ENCODE results near the gene RNF220. TPM values are rescaled to one million over a fixed set of nuclear protein-coding genes. Genes with fewer than 3 reads are reported as not detected.
"Not testable (repeated sequence)": the region's sequence is repeated elsewhere in the genome, so short reads cannot be mapped to it uniquely, and the experiment has no call there.

RNF220 gene
- total and polyA plus RNA-seq, 7 experiments from 2014 or later, result 83.1 to 127 (median 95.9) TPM

DNA sequence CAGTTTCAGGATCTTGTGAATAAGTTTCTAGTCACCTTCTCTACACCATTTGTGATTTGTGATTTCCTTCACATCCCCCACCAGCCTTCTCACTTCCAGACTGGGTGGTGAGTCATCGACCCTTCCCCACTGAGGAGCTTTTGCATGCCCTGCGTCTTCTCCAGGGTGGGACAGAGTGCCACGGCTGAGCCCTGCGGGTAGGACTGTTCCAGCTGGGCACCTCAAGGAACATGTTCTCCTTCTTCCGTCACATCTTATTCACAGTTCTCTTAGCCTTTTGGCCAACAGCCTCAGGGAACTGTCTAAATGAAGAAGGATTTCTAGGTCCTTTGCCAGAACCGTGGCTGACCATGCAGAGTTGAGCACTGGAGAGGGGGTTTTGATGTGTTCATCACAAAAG, 152.7 kb downstream of the RNF220 start:
- no peak overlapping the region for H3K4me3 Mint-ChIP-seq
- intact Hi-C loops (cut with micrococcal nuclease), result no loop called here
- no peaks in the 10 kb centered on the region for H3K4me1 ChIP-seq (ENCODE audit: control insufficient read depth in 2 of 2, insufficient read depth in 2 of 2, low read length in 2 of 2)
- H3K27me3 Mint-ChIP-seq, result peaks cover 3 to 12% (median 5%) of the 10 kb centered on the region in 5 donors
- no peaks in the 10 kb centered on the region for H3K36me3 ChIP-seq (ENCODE audit: control insufficient read depth in 2 of 3, insufficient read depth in 3 of 3, low read length in 3 of 3)
- H3K27me3 ChIP-seq (ENCODE audit: control insufficient read depth in 2 of 2, insufficient read depth in 2 of 2, low read length in 2 of 2), result no peaks in the 10 kb centered on the region
- DNase-seq (no peak), ATAC-seq (no peak)
- CTCF ChIA-PET, result no interaction called here
- no peaks in the 10 kb centered on the region for H3K9me3 ChIP-seq (ENCODE audit: control insufficient read depth in 2 of 3, low read length in 3 of 3)
- H3K36me3 Mint-ChIP-seq, result no peaks in the 10 kb centered on the region
- H3K27ac Mint-ChIP-seq, result no peak overlapping the region
- H3K4me3 ChIP-seq (ENCODE audit: low read length), result no peak overlapping the region
- no peak overlapping the region for H3K27ac ChIP-seq (ENCODE audit: low read depth, low read length)
- H3K9me3 Mint-ChIP-seq, result no peaks in the 10 kb centered on the region
- POLR2A ChIA-PET, result no interaction called here
- peaks cover 0 to 5% (median 0%) of the 10 kb centered on the region in 7 donors for H3K4me1 Mint-ChIP-seq

DNA sequence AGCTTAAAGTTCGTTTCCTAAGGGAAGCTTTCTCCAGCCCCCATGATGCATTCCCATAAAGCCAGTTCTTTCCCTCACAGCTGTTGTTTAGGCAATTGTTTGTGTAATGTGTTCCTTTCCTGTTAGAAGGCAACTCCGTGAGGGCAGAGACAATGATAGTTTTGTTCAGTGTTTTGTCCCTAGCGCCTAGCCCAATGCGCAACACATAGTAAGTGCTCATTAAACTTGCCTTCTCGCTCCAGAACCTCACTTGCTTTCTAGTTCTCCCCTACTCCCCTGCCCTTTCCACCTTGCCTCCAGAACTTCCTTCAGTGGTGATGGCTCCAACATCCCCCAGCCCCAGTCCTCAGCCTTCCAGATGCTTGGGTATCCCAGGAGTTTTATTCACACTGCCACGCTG, 153.8 kb downstream of the RNF220 start:
- ChIA-PET POLR2A (no interaction called here), CTCF (interaction anchor here (1.7 kb wide), 1 partner anchor 9 kb away, joined by 5 read pairs; no protein-coding TSS in a partner anchor)
- Mint-ChIP-seq H3K9me3 (no peaks in the 10 kb centered on the region), H3K4me1 (peaks cover 0 to 5% (median 0%) of the 10 kb centered on the region in 7 donors), H3K27ac (no peak overlapping the region), H3K27me3 (peaks cover 0 to 12% (median 6%) of the 10 kb centered on the region in 5 donors), H3K36me3 (no peaks in the 10 kb centered on the region), H3K4me3 (no peak overlapping the region)
- DNase-seq, result no peak
- Histone ChIP-seq H3K27ac (ENCODE audit: low read depth, low read length) (no peak overlapping the region), H3K27me3 (ENCODE audit: control insufficient read depth in 2 of 2, insufficient read depth in 2 of 2, low read length in 2 of 2) (no peaks in the 10 kb centered on the region), H3K4me1 (ENCODE audit: control insufficient read depth in 2 of 2, insufficient read depth in 2 of 2, low read length in 2 of 2) (no peaks in the 10 kb centered on the region), H3K36me3 (ENCODE audit: control insufficient read depth in 2 of 3, insufficient read depth in 3 of 3, low read length in 3 of 3) (no peaks in the 10 kb centered on the region), H3K9me3 (ENCODE audit: control insufficient read depth in 2 of 3, low read length in 3 of 3) (no peaks in the 10 kb centered on the region), H3K4me3 (ENCODE audit: low read length) (no peak overlapping the region)
- intact Hi-C loops (cut with micrococcal nuclease), result no loop called here
- ATAC-seq, result no peak

DNA sequence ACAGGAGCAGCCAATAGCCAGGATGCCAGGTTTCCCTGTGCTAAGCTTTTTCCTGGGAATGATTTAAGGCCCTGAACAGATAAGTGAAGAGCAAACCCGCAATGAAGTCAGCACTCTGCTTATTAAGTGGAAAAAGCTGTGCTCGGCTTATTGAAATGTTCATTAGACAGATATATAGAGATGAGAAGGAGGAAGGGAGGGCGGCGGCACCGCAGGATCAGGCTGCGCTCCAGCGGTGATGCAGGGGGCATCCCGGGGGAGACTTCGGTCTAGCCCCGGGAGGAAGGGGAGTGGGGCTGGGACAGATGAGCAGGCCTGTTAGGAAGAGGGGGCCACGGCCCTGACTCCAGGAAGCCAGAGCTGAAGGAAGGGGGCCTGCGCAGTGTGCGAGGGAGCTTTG, 154.3 kb downstream of the RNF220 start:
- POLR2A ChIA-PET, result no interaction called here
- intact Hi-C loops (cut with micrococcal nuclease), result no loop called here
- no peak for ATAC-seq
- Mint-ChIP-seq H3K4me3 (no peak overlapping the region), H3K27ac (no peak overlapping the region), H3K9me3 (no peaks in the 10 kb centered on the region), H3K27me3 (peaks cover 0 to 12% (median 7%) of the 10 kb centered on the region in 5 donors), H3K36me3 (no peaks in the 10 kb centered on the region), H3K4me1 (peaks cover 0 to 5% (median 0%) of the 10 kb centered on the region in 7 donors)
- H3K4me3 ChIP-seq (ENCODE audit: low read length), result no peak overlapping the region
- H3K4me1 ChIP-seq (ENCODE audit: control insufficient read depth in 2 of 2, insufficient read depth in 2 of 2, low read length in 2 of 2), result no peaks in the 10 kb centered on the region
- H3K36me3 ChIP-seq (ENCODE audit: control insufficient read depth in 2 of 3, insufficient read depth in 3 of 3, low read length in 3 of 3), result no peaks in the 10 kb centered on the region
- DNase-seq, result no peak
- no peak overlapping the region for H3K27ac ChIP-seq (ENCODE audit: low read depth, low read length)
- no peaks in the 10 kb centered on the region for H3K27me3 ChIP-seq (ENCODE audit: control insufficient read depth in 2 of 2, insufficient read depth in 2 of 2, low read length in 2 of 2)
- H3K9me3 ChIP-seq (ENCODE audit: control insufficient read depth in 2 of 3, low read length in 3 of 3), result no peaks in the 10 kb centered on the region
- CTCF ChIA-PET, result interaction anchor here (1.7 kb wide), 1 partner anchor 9 kb away, joined by 5 read pairs; no protein-coding TSS in a partner anchor

DNA sequence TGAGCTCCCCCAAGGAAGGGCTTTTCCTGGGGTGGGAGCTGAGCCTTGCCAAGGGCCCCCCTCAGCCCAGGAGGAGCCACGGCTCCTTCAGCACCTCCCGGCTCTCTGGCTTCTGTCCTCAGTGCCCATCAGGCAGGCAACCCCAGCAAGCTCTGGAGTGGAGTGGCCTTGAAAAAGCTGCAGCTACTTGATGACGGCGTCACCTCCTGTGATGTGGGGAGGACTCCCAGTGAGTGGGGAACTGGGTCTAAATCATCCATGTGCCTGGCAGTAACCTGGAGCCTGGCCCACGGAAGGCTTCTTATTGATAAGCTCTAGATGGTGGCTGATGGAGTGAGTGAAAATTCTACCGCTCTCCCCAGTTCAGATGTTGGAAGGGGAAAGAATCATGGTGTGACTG, 154.9 kb downstream of the RNF220 start:
- no peak overlapping the region for H3K4me3 ChIP-seq (ENCODE audit: low read length)
- no peaks in the 10 kb centered on the region for H3K4me1 ChIP-seq (ENCODE audit: control insufficient read depth in 2 of 2, insufficient read depth in 2 of 2, low read length in 2 of 2)
- no peaks in the 10 kb centered on the region for H3K27me3 ChIP-seq (ENCODE audit: control insufficient read depth in 2 of 2, insufficient read depth in 2 of 2, low read length in 2 of 2)
- no peaks in the 10 kb centered on the region for H3K36me3 Mint-ChIP-seq
- CTCF ChIA-PET, result no interaction called here
- intact Hi-C loops (cut with micrococcal nuclease), result no loop called here
- no peak overlapping the region for H3K4me3 Mint-ChIP-seq
- no peaks in the 10 kb centered on the region for H3K9me3 ChIP-seq (ENCODE audit: control insufficient read depth in 2 of 3, low read length in 3 of 3)
- H3K36me3 ChIP-seq (ENCODE audit: control insufficient read depth in 2 of 3, insufficient read depth in 3 of 3, low read length in 3 of 3), result no peaks in the 10 kb centered on the region
- peaks cover 0 to 12% (median 9%) of the 10 kb centered on the region in 5 donors for H3K27me3 Mint-ChIP-seq
- ATAC-seq (no peak), DNase-seq (no peak)
- no peak overlapping the region for H3K27ac Mint-ChIP-seq
- H3K27ac ChIP-seq (ENCODE audit: low read depth, low read length), result no peak overlapping the region
- no peaks in the 10 kb centered on the region for H3K9me3 Mint-ChIP-seq
- POLR2A ChIA-PET, result no interaction called here
- peaks cover 0 to 5% (median 0%) of the 10 kb centered on the region in 7 donors for H3K4me1 Mint-ChIP-seq

DNA sequence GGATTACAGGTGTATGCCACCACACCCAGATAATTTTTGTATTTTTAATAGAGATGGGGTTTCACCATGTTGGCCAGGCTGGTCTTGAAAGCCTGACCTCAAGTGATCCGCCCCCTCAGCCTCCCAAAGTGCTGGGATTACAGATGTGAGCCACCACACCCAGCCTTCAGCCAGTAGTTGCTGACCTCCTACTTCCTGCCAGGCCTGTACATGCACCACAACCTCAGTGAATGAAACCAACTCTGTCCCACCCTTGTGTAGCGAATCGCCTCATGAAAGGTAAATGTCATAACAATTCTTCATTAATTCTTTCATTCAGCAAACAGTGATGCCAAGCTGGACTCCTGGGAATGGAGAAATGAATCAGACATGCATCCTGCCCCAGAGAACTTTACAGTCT, 155.6 kb downstream of the RNF220 start:
- POLR2A ChIA-PET; H3K4me3 ChIP-seq (ENCODE audit: low read length); H3K9me3 Mint-ChIP-seq; intact Hi-C loops (cut with micrococcal nuclease); H3K27me3 ChIP-seq (ENCODE audit: control insufficient read depth in 2 of 2, insufficient read depth in 2 of 2, low read length in 2 of 2); H3K36me3 Mint-ChIP-seq; H3K9me3 ChIP-seq (ENCODE audit: control insufficient read depth in 2 of 3, low read length in 3 of 3); CTCF ChIA-PET; H3K4me1 Mint-ChIP-seq; H3K36me3 ChIP-seq (ENCODE audit: control insufficient read depth in 2 of 3, insufficient read depth in 3 of 3, low read length in 3 of 3); ATAC-seq; H3K27ac Mint-ChIP-seq; H3K27ac ChIP-seq (ENCODE audit: low read depth, low read length); H3K4me1 ChIP-seq (ENCODE audit: control insufficient read depth in 2 of 2, insufficient read depth in 2 of 2, low read length in 2 of 2); H3K4me3 Mint-ChIP-seq; DNase-seq: not testable (repeated sequence)
- peaks cover 0 to 12% (median 8%) of the 10 kb centered on the region in 5 donors for H3K27me3 Mint-ChIP-seq

DNA sequence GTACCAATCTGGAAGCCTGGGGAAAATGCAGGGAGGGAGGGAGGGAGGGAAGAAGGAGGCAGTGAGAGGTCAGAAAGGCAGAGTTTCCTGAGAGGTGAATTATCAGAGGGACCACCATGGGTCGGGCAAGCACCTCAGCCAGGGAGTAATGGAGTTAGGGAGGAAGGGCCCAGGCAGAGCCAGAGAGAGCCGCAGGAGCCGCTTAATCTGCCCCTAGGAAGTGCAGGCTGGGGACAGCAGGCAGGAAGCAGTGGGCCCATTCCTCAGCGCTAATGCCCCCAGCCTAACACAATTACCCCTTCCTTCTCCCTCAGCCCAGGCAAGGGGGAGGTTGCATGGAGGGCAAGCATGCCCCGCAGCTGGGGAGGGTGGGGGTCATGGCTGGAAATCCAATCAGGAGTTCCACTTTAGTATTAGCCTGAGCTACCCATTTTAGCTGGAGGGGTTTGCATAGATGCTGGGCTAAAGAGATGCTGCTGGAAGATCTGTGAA, 160.2 kb downstream of the RNF220 start:
- ChIA-PET POLR2A (no interaction called here), CTCF (interaction anchor here (1.3 kb wide), 1 partner anchor 11 kb away, joined by 3 read pairs; no protein-coding TSS in a partner anchor)
- Mint-ChIP-seq H3K9me3 (no peaks in the 10 kb centered on the region), H3K27me3 (peaks cover 0 to 22% (median 0%) of the 10 kb centered on the region in 5 donors), H3K36me3 (no peaks in the 10 kb centered on the region), H3K4me3 (no peak overlapping the region), H3K27ac (no peak overlapping the region), H3K4me1 (peaks cover 0 to 5% (median 0%) of the 10 kb centered on the region in 7 donors)
- ATAC-seq (no peak), DNase-seq (no peak)
- Histone ChIP-seq H3K4me3 (ENCODE audit: low read length) (no peak overlapping the region), H3K9me3 (ENCODE audit: control insufficient read depth in 2 of 3, low read length in 3 of 3) (no peaks in the 10 kb centered on the region), H3K27ac (ENCODE audit: low read depth, low read length) (no peak overlapping the region), H3K4me1 (ENCODE audit: control insufficient read depth in 2 of 2, insufficient read depth in 2 of 2, low read length in 2 of 2) (no peaks in the 10 kb centered on the region), H3K36me3 (ENCODE audit: control insufficient read depth in 2 of 3, insufficient read depth in 3 of 3, low read length in 3 of 3) (no peaks in the 10 kb centered on the region), H3K27me3 (ENCODE audit: control insufficient read depth in 2 of 2, insufficient read depth in 2 of 2, low read length in 2 of 2) (no peaks in the 10 kb centered on the region)
- intact Hi-C loops (cut with micrococcal nuclease), result no loop called here

DNA sequence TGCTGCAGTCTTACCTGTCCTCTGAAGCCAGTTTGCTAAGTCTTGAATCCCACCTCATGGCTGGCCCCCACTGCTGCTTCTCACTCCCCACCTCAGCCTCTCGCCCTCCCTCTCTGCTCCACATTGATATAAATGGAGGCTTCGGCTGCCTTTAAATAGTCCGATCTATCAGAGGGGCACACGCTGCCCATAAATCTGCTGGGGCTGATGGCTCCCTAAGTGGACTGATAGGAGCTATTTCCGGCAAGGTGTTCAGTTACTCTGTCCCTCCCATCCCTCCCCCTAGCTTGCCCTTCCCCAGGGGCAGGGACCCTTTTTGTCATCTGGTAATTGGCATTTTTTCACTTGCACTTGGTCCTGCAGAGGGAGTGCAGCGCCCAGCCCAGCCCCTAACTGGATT, 160.8 kb downstream of the RNF220 start:
- H3K36me3 Mint-ChIP-seq, result no peaks in the 10 kb centered on the region
- Histone ChIP-seq H3K36me3 (ENCODE audit: control insufficient read depth in 2 of 3, insufficient read depth in 3 of 3, low read length in 3 of 3) (no peaks in the 10 kb centered on the region), H3K27me3 (ENCODE audit: control insufficient read depth in 2 of 2, insufficient read depth in 2 of 2, low read length in 2 of 2) (no peaks in the 10 kb centered on the region), H3K4me1 (ENCODE audit: control insufficient read depth in 2 of 2, insufficient read depth in 2 of 2, low read length in 2 of 2) (no peaks in the 10 kb centered on the region), H3K4me3 (ENCODE audit: low read length) (no peak overlapping the region), H3K9me3 (ENCODE audit: control insufficient read depth in 2 of 3, low read length in 3 of 3) (no peaks in the 10 kb centered on the region), H3K27ac (ENCODE audit: low read depth, low read length) (no peak overlapping the region)
- DNase-seq (no peak), ATAC-seq (no peak)
- H3K4me1 Mint-ChIP-seq, result peaks cover 0 to 2% (median 0%) of the 10 kb centered on the region in 7 donors
- CTCF ChIA-PET, result interaction anchor here (1.3 to 2.1 kb wide), 2 partner anchors 11 to 86 kb away, joined by 3 to 10 read pairs; no protein-coding TSS in a partner anchor
- H3K27ac Mint-ChIP-seq, result no peak overlapping the region
- peaks cover 0 to 22% (median 0%) of the 10 kb centered on the region in 5 donors for H3K27me3 Mint-ChIP-seq
- H3K4me3 Mint-ChIP-seq, result no peak overlapping the region
- intact Hi-C loops (cut with micrococcal nuclease), result no loop called here
- POLR2A ChIA-PET, result no interaction called here
- no peaks in the 10 kb centered on the region for H3K9me3 Mint-ChIP-seq

Data from naive thymus-derived CD4-positive, alpha-beta T cell (primary cell).